Heart left ventricle (tissue), 13 donors: ENCODE data around the gene BCAS1.

Source experiments
- CTCF ChIP-seq, 12 donors: fragments of 200-600 bp; sonication (generic) in 4 of 12; IDR thresholded peaks; one replicate each; pipeline versions ENCODE4 v1.5.0 to v1.8.0; 2018 to 2022; ENCODE audit warnings: antibody characterized with exemption in 12 of 12, mild to moderate bottlenecking in 5 of 12
- POLR2A ChIP-seq, 2 donors: fragments of 450-650 bp; IDR thresholded peaks; one replicate each; pipeline ENCODE4 v1.6.1; 2017; ENCODE audit warnings: antibody characterized with exemption in 2 of 2, mild to moderate bottlenecking in 2 of 2, moderate library complexity in 2 of 2
- donor health status: ischemic (EF 13 %, LVEDD 7.1; RV severe dilation, severe dysfunction).
- donor health status: DM: no; HTN: yes; CAD: no.
- donor health status: DM: no; HTN: no; CAD: no.
- donor health status: ischemic (EF 25% LVEDD 6.9; RV normal size, moderate dysfunction).
- donor health status: ischemic (EF 25% LVEDD 5.7; RV mildly dilated, moderate dysfunction).
- donor health status: ischemic (EF 35%, LVEDD 5.7; RV mildly dilated, moderate dysfunction).
- donor health status: nonischemic (EF 11% LVEDD 7.7; RV severe dilation, severe dysfunction).
- donor health status: DM: yes; HTN: yes; CAD: no.
- donor health status: PGD.
- donor health status: ischemic (EF 29% LVEDD 5.4; RV normal size, mild dysfunction).
- donor health status: nonischemic (EF 23%, LVEDD 6.1; RV moderate dilation, normal function).

- TF ChIP-seq CTCF (IDR thresholded peaks at IDR 0.05) (no peak), POLR2A (IDR thresholded peaks at IDR 0.05) (no peak)
Measured at GRCh38 chr20:53920647-53921245, 149.6 kb downstream of the BCAS1 start.
